Mesenteric fat pad (tissue), 1 donor: Measurements from ENCODE around the gene CCDC121. TPM values are rescaled to one million over a fixed set of nuclear protein-coding genes. Genes with fewer than 3 reads are reported as not detected.
"Not testable (repeated sequence)": the region's sequence is repeated elsewhere in the genome, so short reads cannot be mapped to it uniquely, and the experiment has no call there.

Experiments used
- DNase-seq: peaks from one replicate; pipeline ENCODE4 v3.0.0-alpha.2; 2020; ENCODE audit warnings: low spot score
- total RNA-seq: library from RNA; stranded (reverse); fragmentation: NEBNext Ultra II Directional; extraction: Animal tissue kit (Norgen Biotek cat#: 25700); gene quantifications from one replicate; pipeline ENCODE4 v1.2.1, GENCODE V29; 2021
- donor health status: DM: yes; HTN: yes; CAD: no.

Gene CCDC121
- total RNA-seq, 1 donor from 2014 or later = 2.2 TPM

DNA sequence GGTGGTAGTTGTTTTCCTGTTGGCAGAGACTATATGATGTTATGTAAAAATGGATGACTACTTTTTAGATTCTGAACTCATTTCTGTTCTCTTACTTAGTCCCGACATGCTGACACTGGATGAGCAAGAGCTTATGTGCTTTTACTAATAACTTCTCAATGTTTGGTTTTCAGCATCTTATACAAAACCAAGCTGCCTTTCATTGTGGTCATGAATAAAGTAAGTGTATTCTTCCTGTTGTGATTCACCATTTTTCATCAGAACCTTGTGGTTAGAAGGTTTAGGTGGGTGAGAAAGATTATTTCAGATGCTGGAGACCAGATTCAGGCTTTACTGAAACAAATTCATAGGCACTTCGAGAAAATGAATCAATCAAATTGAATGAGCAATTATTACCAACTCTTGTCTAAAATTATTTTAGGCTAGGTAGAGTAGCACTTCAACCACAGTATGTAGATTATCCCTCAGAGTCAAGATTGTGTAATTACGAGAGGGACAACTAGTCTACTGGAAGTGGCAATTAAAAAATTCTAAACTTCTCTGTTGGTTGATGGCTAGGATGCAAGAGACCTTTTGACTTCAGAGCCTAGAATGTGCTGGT, 9.3 kb upstream of the CCDC121 start:
- DNase-seq = no peak

DNA sequence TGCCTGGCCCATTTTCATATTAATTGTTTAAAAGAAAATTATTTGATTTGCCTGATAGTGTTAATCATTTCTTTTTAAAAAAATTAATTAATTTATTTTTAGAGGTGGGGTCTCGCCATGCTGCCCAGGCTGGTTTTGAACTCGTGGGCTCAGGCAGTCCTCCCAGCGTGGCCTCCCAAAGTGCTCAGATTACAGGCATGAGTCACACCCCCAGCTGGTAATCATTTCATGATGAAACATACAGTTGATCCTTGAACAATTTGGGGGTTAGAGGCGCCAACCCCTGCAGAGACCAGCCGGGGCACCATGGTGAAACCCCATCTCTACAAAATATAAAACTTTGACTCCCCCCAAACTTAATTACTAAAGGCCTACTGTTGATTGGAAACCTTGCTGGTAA, 8.0 kb upstream of the CCDC121 start:
- no peak for DNase-seq

DNA sequence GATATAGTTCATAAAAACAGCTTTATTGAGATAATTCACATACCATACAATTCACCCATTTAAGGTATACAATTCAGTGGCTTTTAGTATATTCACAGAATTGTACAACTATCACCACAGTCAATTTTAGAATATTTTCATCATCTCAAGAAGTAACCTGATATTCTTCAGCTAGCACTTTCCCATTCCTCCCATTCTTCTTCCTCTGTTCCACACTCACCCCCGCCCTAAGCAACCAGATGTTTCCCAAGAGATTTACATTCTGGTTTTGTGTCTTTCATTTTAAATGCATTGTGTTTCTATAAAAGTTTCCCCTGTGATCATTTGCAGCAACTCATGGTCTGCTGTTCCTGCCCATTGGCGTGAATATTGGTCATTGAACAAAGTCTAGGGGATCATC, 5.5 kb upstream of the CCDC121 start:
- DNase-seq = no peak

DNA sequence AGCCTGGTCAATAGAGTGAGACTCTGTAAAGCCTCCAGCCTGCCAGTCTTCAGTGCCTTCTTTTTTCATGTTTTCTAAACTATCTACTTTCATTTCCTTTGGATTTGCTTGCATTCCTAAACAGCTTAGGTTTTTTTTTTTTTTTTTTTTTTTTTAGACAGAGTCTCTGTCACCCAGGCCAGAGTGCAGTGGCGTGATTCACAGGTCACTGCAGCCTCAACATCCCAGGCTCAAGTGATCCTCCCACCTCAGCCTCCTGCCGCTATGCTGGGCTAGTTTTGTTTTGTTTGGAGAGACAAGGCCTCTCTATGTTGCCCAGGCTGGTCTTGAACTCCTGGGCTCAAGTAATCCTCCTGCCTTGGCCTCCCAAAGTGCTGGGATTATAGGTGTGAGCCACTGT, 1.4 kb upstream of the CCDC121 start:
- DNase-seq = not testable (repeated sequence)

DNA sequence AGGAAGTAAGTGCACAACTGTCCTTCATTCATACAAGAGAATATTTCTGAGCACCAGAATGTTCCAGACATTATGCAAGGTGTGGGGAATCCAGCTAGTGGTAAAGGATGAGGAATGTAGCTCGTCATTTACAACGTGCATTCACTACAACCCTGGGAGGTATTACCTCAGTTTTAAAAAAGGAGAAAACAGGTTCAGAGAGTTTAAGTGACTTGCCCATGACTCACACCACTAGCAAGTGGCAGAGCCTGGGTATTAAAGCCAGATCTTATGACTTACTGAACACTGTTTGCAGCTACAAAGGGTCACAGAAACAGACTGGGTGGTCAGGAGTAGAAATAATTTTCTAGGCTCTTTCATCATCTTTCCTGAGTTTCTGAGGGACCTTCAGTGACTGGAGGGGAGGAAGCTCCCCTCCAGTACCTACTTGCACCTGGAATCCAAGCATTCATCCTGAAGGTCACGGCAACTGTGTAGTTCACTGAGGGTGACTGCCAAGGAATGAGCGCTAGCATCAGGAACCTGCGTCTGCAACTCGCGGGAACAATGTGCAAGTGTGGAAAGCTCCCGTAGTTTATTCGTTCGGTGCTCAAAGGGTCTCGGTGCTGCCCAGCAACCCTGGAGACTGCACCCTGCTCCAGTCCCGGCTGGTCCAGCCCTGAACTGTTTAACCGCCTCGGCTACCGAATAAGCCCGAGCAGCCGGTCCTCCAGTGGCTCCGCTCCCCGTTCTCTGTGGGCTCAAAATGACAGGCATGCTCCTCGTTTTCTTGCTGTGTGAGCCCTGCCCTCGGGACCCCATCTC, 647 bp downstream of the CCDC121 start:
- no peak for DNase-seq

DNA sequence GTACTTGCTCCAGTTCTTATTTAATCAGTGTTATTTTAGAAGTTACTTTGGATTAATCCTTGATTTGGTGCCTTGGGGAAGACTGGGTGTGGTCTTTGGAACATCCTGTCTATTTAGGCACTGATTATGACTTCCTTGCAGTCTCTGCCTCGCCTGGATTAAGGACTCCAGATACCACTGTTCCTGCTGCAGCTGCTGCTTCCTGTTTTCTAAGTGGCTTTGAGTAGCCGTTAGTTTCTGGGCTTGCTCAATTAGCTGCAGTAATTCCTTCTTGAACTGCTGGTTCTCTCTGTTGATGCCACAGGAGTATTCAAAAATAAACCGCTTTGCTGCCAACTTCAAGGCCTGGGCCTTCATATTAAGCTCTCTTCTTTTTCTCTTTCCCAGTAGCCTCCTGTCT, 1.9 kb downstream of the CCDC121 start:
- not testable (repeated sequence) for DNase-seq

DNA sequence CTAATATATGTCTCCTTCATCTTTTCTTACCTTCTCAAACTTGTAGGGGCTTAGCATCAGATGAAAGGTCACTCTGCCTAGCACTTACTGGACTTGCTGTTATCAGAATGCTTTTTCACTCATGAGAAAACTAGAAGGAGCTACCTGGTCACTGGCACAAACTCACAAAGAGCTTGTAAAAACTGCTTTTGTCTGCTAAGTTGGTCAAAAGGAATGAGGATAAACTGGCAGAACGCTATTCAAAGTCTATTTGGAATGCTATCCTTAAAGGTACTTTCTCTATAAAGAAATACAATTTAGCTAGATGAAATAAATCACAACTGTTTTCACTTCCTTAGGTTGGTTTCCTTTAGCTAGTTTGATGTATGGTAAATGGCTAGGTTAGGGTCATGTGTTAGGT, 2.5 kb downstream of the CCDC121 start:
- DNase-seq = not testable (repeated sequence)

DNA sequence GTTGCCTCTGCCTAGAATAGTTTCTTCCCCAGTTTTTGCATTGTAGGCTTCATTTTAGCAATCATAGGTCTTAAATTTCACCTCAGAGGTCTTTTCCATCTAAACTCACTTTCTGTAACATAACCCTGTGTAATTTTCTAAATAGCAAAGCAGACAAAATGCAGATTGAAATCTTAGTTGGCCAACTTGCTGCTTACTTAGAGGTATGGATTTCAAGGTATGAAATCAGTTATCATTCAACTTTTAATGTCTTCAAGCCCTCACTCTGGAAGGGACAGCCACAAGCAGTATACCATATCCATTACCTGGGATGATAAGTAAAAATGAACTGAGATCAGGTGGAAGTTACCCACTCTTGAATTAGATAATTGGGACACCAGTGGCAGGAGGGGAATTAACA, 3.9 kb downstream of the CCDC121 start:
- DNase-seq = no peak

DNA sequence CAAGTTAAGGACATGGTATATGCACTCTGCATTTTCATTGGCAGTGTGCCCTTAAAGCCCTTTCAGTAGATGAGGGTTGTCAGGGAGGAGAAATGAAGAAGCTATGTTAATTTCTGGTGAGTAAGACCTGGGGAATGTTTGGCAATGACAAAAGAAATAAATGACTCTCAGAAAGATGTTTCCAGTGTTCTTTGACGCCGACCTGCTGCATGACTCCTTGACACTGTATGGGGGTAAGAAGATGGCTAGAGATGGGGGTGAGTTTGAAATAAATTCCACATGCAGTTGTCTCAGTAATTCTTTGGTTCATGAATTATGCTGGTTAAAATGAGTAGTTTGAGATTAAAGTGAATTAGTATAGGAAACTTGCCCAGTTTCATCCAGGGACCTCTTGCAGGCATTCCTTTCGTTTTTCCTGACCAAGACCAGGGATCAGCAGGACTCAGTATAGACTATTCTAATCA, 5.9 kb downstream of the CCDC121 start:
- no peak for DNase-seq

DNA sequence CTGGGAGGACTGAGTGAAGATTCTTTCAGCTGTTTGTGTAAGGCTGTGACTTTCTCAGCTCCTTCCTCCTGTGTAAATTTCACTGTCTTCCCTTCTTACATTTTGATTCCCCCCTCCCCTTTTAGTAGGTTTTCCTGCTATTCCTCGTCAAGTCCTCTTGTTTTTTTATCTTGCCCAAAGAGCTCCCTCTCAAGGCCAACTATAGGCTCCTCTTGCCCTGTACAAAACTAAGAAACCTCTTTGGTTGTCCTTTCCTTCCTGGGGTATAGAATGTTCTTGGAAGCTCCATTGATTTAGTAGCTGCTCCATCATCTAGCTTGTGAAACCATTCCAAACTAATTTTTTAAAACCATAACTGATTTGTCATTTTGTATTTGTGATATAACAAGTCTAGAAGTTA, 7.3 kb downstream of the CCDC121 start:
- no peak for DNase-seq

DNA sequence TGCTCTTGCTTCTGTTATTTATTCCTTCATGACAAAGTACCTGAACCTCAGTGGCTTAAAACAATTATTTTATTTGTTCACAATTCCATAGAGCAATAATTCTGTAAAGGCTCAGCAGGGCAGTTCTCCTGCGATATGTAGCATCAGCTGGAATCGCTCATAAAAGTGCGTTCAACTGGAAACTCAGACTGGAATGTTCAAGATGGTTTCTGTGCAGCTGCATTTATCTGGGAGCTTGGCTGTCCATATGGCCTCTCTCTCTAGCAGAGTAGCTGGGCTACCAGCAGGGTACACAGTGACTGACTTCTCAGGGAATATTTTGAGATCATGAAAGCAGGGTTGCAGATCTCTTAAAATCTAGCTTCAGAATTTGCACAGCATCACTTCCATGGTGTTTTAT, 13.5 kb downstream of the CCDC121 start:
- no peak for DNase-seq

DNA sequence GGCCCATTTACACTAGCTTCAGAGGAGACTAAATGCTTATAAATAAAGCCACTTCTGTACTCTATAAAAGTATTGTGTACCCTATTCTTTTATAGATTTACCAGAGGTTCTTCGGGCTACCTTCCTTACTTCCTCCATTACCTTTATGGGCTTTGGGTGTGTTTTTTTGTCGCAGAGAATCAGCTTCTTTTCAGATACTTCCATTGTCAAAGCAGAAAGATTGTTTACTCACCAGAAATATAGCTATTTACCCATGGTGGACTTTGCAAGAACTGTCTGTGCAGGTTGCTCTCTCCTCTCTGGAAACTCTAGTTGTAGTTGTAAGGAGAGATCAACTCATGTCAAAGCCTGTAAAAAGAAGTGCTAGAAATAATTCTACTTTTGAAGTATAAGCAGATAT, 14.8 kb downstream of the CCDC121 start:
- no peak for DNase-seq

DNA sequence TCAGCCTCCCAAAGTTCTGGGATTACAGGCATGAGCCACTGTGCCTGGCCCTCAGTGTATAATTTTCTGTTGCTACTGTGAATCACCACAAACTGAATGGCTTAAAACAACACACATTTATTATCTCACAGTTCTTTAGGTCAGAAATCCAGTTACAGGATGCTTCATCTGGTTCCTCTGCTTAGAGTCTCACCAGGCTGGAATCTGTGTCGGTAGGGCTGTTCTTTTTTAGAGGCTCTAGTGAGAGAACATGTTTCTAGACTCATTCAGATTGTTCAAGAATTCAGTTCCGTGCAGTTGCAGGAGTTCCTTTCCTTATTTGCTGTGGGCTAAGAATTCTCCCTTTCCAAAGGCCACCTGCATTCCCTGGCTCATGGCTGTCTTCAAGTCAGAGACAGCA, 22.2 kb downstream of the CCDC121 start:
- DNase-seq = no peak

DNA sequence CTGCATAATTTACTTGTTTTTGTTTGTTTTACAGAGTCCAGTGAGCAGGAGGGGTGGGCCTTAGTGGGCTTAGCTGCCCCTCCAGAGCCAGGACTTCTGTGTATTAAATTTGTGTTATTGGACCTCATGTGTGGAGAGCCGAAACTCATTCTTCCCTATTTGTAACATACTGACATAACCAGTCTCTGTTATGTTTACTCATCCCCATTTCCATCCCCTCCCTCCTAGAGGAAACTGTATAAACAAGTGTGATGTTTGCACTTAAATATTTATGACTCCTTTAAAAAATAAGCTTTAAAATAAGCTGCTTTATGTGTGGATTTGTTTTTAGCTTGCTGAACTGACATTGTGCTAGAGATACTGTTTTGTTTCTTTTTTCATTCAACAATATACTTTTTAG, 32.2 kb downstream of the CCDC121 start:
- no peak for DNase-seq

DNA sequence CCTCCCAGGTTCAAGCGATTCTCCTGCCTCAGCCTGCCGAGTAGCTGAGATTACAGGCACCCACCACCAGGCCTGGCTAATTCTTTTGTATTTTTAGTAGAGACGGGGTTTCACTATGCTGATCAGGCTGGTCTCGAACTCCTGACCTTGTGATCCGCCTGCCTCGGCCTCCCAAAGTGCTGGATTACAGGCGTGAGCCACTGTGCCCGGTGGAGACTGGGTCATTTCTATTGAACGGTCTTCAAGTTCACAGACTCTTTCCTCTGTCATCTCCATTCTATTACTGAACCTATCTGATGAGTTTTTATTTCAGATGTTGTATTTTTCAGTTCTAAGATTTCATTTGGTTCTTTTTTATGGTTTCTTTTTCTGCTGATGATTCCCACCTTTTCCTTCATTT, 33.4 kb downstream of the CCDC121 start:
- not testable (repeated sequence) for DNase-seq

DNA sequence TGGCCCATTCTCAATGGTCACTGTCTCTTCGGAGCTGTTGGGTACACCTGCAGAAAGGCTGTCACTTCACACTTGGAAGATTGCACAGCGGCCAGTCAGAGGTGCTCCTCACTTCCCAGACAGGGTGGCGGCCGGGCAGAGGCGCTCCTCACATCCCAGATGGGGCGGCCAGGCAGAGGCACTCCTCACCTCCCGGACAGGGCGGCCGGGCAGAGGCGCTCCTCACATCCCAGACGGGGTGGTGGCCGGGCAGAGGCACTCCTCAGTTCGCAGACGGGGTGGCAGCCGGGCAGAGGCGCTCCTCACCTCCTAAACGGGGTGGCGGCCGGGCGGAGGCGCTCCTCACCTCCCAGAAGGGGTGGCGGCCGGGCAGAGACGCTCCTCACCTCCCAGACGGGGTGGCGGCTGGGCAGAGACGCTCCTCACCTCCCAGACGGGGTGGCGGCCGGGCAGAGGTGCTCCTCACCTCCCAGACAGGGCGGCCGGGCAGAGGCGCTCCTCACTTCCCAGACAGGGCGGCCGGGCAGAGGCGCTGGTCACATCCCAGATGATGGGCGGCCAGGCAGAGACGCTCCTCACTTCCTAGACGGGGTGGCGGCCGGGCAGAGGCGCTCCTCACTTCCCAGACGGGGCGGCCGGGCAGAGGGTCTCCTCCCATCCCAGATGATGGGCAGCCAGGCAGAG, 34.6 kb downstream of the CCDC121 start:
- DNase-seq = not testable (repeated sequence)

DNA sequence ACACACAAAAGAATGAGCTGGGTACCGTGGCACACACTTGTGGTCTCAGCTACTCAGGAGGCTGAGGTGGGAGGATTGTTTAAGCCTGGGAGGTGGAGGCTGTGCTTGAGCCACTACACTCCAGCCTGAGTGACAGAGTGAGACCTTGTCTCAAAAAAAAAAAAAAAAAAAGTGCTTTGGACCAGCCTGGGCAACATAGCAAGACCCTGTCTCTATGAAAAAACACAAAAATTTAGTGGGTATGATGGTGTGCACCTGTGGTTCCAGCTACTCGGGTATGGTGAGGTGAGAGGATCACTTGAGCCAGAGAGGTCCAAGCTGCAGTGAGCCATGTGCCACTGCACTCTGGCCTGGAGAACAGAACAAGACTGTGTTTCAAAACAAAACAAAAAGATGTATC, 35.6 kb downstream of the CCDC121 start:
- no peak for DNase-seq

DNA sequence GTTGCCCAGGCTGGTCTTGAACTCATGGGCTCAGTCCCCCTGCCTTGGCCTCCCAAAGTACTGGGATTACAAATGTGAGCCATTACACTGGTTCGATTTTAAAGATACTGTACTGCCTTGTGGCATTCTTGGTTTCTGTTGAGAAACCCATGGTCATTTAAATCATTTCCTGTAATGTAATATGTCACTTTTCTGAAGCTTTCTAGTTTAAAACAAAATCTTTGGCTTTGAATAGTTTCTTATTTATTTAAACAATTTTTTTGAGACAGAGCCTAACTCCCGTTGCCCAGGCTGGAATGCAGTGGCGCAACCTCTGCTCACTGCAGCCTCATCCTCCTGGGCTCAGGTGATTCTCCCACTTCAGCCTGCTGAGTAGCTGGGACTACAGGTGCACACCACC, 37.1 kb downstream of the CCDC121 start:
- no peak for DNase-seq

DNA sequence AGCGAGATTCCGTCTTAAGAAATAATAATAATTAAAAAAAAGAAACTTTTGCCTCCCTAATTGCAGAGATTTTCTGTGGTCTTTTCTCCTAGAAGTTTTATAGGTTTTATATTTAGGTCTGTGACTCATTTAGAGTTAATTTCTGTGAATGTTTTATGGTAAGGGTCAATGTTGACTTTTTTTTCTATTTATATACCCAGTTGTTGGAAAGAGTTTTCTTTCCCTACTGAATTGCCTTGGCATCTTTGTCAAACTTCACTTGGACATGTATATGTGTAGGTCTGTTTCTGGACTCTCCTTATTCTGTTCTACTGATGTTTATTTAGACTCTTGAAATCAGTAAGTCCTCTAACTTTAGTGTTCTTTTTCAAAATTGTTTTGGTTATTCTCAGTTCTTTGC, 40.5 kb downstream of the CCDC121 start:
- DNase-seq = no peak

DNA sequence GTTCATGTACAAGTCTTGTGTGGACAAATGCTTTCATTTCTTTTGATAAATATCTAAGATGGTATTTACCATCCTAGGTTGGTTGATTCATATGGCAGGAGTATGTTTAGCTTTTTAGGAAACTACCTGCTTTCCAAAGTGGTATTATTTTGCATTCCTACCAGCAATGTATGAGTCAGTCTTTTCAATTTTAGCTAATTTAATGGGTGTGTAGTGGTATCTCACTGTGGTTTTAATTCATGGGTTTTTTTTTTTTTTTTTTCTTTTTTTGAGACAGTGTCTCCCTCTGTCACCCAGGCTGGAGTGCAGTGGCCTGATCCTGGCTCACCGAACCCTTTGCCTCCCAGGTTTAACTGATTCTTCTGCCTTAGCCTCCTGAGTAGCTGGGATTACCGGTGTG, 41.8 kb downstream of the CCDC121 start:
- no peak for DNase-seq

DNA sequence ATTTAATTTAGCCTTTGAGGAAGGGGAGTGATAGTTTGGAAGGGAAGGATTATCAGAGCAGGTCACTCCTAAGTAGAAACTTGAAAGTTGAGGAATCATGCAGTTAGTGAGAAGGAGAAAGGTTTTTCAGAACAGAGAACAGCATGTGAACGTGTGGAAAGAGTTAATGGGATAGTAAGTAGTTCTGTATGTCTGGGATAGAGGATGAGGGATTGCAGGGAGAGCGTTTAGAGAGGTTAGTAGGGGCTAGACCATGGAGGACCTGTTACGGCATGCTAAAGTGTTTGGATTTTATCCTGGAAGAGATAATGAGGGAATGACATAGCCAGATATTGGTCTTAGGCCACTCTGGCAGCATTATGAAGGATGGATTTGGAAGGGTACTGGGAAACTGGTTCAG, 44.2 kb downstream of the CCDC121 start:
- DNase-seq = no peak

DNA sequence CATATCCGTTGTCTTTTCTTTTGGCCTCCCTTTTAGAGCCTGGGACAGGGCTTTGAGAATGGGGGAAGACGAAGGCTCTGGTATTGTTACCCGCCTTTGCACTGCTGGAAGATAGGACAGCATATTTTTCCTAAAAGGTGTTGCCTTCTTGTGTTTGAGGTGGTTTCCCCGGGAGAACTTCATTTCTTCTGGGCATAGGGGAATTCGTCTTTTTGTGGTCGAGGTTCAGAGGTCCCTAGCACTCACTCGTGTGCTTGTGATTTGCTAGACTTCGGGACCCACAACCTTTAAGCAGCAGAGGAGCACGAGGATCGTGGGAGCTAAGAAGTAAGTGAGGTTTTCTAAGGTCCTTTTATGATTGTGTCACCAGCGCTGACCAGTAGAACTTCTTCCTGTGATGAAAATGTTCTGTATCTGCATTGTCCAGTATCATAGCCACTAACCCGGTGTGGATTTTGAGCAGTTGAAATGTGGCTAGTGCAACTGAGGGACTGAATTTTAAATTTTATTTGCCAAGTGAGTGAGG, 45.4 kb downstream of the CCDC121 start:
- no peak for DNase-seq
